Measurements from ENCODE around the gene ECE1.

DNA sequence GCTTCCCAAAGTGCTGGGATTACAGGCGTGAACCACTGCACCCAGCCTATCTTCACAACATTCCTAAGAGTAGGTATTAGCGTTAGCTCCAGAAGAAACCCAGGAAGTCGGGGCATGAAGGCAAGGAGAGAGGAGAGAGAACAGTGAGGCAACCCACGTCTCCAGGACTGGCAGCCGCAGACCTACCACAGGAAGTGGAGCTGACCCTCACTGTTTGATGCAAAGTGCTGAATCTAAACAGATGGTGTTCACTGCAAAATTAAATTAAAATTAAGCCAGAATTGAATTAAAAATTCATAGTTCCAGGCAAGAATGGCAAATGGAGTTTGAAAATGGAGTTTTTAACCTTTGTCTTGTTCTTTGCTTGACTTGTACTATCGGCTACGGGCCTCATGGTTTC, 6.7 kb downstream of the ECE1 start:
- no peak for TF ChIP-seq EZH2 (IDR thresholded peaks at IDR 0.05)
- TF ChIP-seq, protein P1, sequence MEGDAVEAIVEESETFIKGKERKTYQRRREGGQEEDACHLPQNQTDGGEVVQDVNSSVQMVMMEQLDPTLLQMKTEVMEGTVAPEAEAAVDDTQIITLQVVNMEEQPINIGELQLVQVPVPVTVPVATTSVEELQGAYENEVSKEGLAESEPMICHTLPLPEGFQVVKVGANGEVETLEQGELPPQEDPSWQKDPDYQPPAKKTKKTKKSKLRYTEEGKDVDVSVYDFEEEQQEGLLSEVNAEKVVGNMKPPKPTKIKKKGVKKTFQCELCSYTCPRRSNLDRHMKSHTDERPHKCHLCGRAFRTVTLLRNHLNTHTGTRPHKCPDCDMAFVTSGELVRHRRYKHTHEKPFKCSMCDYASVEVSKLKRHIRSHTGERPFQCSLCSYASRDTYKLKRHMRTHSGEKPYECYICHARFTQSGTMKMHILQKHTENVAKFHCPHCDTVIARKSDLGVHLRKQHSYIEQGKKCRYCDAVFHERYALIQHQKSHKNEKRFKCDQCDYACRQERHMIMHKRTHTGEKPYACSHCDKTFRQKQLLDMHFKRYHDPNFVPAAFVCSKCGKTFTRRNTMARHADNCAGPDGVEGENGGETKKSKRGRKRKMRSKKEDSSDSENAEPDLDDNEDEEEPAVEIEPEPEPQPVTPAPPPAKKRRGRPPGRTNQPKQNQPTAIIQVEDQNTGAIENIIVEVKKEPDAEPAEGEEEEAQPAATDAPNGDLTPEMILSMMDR (IDR thresholded peaks at IDR 0.05) = no peak
